Non-pigmented ciliary epithelial cell (primary cell): Measurements from ENCODE around the gene FAM135A.
"Not testable (repeated sequence)": the region's sequence is repeated elsewhere in the genome, so short reads cannot be mapped to it uniquely, and the experiment has no call there.

ENCODE experiments used
- DNase-seq: peaks from one replicate; pipeline ENCODE4 v3.0.0-alpha.2; 2010; ENCODE audit warnings: low read depth

The FAM135A gene

GRCh38 chr6:70459699-70460098, 46.4 kb downstream of the FAM135A start:
- DNase-seq, result not testable (repeated sequence)

- no peak for DNase-seq
Observed at GRCh38 chr6:70470016-70470415, 56.7 kb downstream of the FAM135A start.

- DNase-seq, result not testable (repeated sequence)
Observed at GRCh38 chr6:70470510-70470909, 57.2 kb downstream of the FAM135A start.

GRCh38 chr6:70474751-70475150, 61.4 kb downstream of the FAM135A start:
- DNase-seq, result no peak

GRCh38 chr6:70479236-70479635, 65.9 kb downstream of the FAM135A start:
- DNase-seq, result peak; percentile 22

GRCh38 chr6:70486638-70487037, 73.3 kb downstream of the FAM135A start:
- DNase-seq, result not testable (repeated sequence)

GRCh38 chr6:70489364-70489763, 76.1 kb downstream of the FAM135A start:
- DNase-seq, result no peak

GRCh38 chr6:70494833-70495232, 81.5 kb downstream of the FAM135A start:
- DNase-seq, result no peak

- not testable (repeated sequence) for DNase-seq
Observed at GRCh38 chr6:70495790-70496189, 82.5 kb downstream of the FAM135A start.

- no peak for DNase-seq
Observed at GRCh38 chr6:70502484-70502883, 89.2 kb downstream of the FAM135A start.

GRCh38 chr6:70503813-70504465, 90.6 kb downstream of the FAM135A start:
- no peak for DNase-seq

- DNase-seq, result no peak
Observed at GRCh38 chr6:70506321-70506720, 93.0 kb downstream of the FAM135A start.

- no peak for DNase-seq
Observed at GRCh38 chr6:70507161-70507560, 93.9 kb downstream of the FAM135A start.

GRCh38 chr6:70508953-70509352, 95.6 kb downstream of the FAM135A start:
- DNase-seq, result no peak

GRCh38 chr6:70510600-70510999, 97.3 kb downstream of the FAM135A start:
- no peak for DNase-seq

- no peak for DNase-seq
Observed at GRCh38 chr6:70518723-70519122, 105.4 kb downstream of the FAM135A start.

GRCh38 chr6:70520575-70520974, 107.3 kb downstream of the FAM135A start:
- DNase-seq, result no peak

- DNase-seq, result no peak
Observed at GRCh38 chr6:70524721-70525286, 111.5 kb downstream of the FAM135A start.

GRCh38 chr6:70527071-70527737, 113.9 kb downstream of the FAM135A start:
- DNase-seq, result no peak

- DNase-seq, result no peak
Observed at GRCh38 chr6:70530023-70530422, 116.7 kb downstream of the FAM135A start.

- DNase-seq, result no peak
Observed at GRCh38 chr6:70531133-70531532, 117.8 kb downstream of the FAM135A start.

- no peak for DNase-seq
Observed at GRCh38 chr6:70537266-70537665, 124.0 kb downstream of the FAM135A start.

- DNase-seq, result no peak
Observed at GRCh38 chr6:70538376-70538775, 125.1 kb downstream of the FAM135A start.
